SK-N-SH (cell line): ENCODE measurements around the gene MUS81.

Experiments
- CHD2 ChIP-seq: fragments of 150-350 bp; IDR thresholded peaks from 2 replicates; pipeline ENCODE4 v1.6.1; 2018; ENCODE audit warnings: low read length; ENCODE audit not compliant: partially characterized antibody
- CTCF ChIP-seq: fragments of 200-600 bp; sonication (generic); IDR thresholded peaks from 2 replicates; pipeline ENCODE4 v1.6.1; 2017; ENCODE audit warnings: antibody characterized with exemption, mild to moderate bottlenecking, moderate library complexity
- ELF1 ChIP-seq: IDR thresholded peaks from 2 replicates; pipeline ENCODE4 v1.4.0; 2012
- EP300 ChIP-seq, 2 experiments: IDR thresholded peaks; 2 replicates each; pipeline versions ENCODE4 v1.4.0 to v1.6.1; 2012; ENCODE audit warnings: borderline replicate concordance in 1 of 2, low read depth in 1 of 2, low read length in 1 of 2
- EZH2phosphoT487 ChIP-seq: fragments of 200-600 bp; sonication (generic); IDR thresholded peaks from 2 replicates; pipeline ENCODE4 v1.6.1; 2017; ENCODE audit warnings: low read depth, mixed run types, mild to moderate bottlenecking, antibody characterized with exemption, moderate library complexity, borderline replicate concordance
- GATA2 ChIP-seq: sonication (generic); formaldehyde crosslinking; IDR thresholded peaks from 2 replicates; pipeline ENCODE4 v1.5.0; 2020; ENCODE audit warnings: mild to moderate bottlenecking, missing genetic modification reagents
- POLR2AphosphoS5 ChIP-seq: IDR thresholded peaks from 2 replicates; pipeline ENCODE4 v1.6.1; 2012; ENCODE audit warnings: low read depth, low read length
- RXRA ChIP-seq: IDR thresholded peaks from 2 replicates; pipeline ENCODE4 v1.4.0; 2012; ENCODE audit warnings: low read depth, mild to moderate bottlenecking, borderline replicate concordance
- TAF1 ChIP-seq: IDR thresholded peaks from 2 replicates; pipeline ENCODE4 v1.6.1; 2012; ENCODE audit warnings: low read depth, mild to moderate bottlenecking, low read length, moderate library complexity, borderline replicate concordance
- TCF12 ChIP-seq: IDR thresholded peaks from 2 replicates; pipeline ENCODE4 v1.4.0; 2012
- USF2 ChIP-seq: fragments of 150-350 bp; IDR thresholded peaks from 2 replicates; pipeline ENCODE4 v1.6.1; 2017; ENCODE audit warnings: antibody characterized with exemption, low read length, low read depth, borderline replicate concordance
- YY1 ChIP-seq: IDR thresholded peaks from 2 replicates; pipeline ENCODE4 v1.4.0; 2012; ENCODE audit warnings: low read depth, mild to moderate bottlenecking

GRCh38 chr11:65844231-65844872 is 15.9 kb upstream of the MUS81 start:
- TF ChIP-seq TAF1 (no peak), GATA2 (no peak), CTCF (no peak), POLR2AphosphoS5 (no peak), CHD2 (no peak), YY1 (no peak), EZH2phosphoT487 (no peak), EP300 (IDR thresholded peaks at IDR 0.05; ENCODE audit: borderline replicate concordance in 1 of 2, low read depth in 1 of 2, low read length in 1 of 2) (no peak), TCF12 (no peak), RXRA (no peak), ELF1 (no peak), USF2 (no peak)
